ENCODE measurements around the gene NFKBIA.

GRCh38 chr14:35433826-35434225 lies 29.3 kb upstream of the NFKBIA start:
- no peak for TF ChIP-seq CTCF (IDR thresholded peaks at IDR 0.05; ENCODE audit: insufficient read depth, low read length)
- TF ChIP-seq REST (IDR thresholded peaks at IDR 0.05; ENCODE audit: insufficient replicate concordance, low read depth): no peak
- no peak for TF ChIP-seq GABPA (IDR thresholded peaks at IDR 0.05; ENCODE audit: low read depth)
- TF ChIP-seq POLR2AphosphoS5 (IDR thresholded peaks at IDR 0.05; ENCODE audit: low read depth): no peak
- TF ChIP-seq SPI1 (IDR thresholded peaks at IDR 0.05; ENCODE audit: borderline replicate concordance, low read depth): no peak

All from HL-60 (cell line).